ENCODE data around the gene ITGB4. TPM values are rescaled to one million over a fixed set of nuclear protein-coding genes. Genes with fewer than 3 reads are reported as not detected.

ITGB4 gene
- total RNA-seq, 1 donor from 2014 or later, result 6.6 TPM

DNA sequence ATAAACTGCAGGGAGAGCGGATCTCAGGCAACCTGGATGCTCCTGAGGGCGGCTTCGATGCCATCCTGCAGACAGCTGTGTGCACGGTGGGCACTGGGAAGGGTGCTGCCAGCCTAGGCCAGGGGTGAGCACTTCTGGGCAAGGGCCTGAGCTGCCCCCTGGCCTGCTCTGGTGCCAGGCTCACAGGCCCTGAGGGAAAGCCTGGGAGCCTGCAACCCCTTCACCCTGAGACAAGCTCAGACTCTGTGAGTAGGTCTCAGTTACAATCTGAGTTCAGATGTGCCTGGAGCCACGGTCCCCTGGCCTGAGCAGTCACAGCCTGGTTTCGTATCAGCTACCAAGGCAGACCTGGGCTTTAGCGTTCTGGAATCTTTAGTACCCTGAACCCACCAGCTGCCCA, 8.1 kb downstream of the ITGB4 start:
- H3K36me3 Mint-ChIP-seq (ENCODE audit: low read depth, unreplicated experiment), result no peaks in the 10 kb centered on the region
- no peaks in the 10 kb centered on the region for H3K9me3 Mint-ChIP-seq (ENCODE audit: unreplicated experiment)
- H3K27ac ChIP-seq (ENCODE audit: low read depth, low read length), result no peak overlapping the region
- FAIRE-seq (no peak), DNase-seq (ENCODE audit: low read depth) (no peak)
- no peaks in the 10 kb centered on the region for H4K20me1 ChIP-seq (ENCODE audit: insufficient read depth, low read length)
- TF ChIP-seq, protein P1, sequence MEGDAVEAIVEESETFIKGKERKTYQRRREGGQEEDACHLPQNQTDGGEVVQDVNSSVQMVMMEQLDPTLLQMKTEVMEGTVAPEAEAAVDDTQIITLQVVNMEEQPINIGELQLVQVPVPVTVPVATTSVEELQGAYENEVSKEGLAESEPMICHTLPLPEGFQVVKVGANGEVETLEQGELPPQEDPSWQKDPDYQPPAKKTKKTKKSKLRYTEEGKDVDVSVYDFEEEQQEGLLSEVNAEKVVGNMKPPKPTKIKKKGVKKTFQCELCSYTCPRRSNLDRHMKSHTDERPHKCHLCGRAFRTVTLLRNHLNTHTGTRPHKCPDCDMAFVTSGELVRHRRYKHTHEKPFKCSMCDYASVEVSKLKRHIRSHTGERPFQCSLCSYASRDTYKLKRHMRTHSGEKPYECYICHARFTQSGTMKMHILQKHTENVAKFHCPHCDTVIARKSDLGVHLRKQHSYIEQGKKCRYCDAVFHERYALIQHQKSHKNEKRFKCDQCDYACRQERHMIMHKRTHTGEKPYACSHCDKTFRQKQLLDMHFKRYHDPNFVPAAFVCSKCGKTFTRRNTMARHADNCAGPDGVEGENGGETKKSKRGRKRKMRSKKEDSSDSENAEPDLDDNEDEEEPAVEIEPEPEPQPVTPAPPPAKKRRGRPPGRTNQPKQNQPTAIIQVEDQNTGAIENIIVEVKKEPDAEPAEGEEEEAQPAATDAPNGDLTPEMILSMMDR (IDR thresholded peaks at IDR 0.05; ENCODE audit: insufficient read depth, low read depth, low read length), result no peak
- no peak for TF ChIP-seq EZH2 (IDR thresholded peaks at IDR 0.05; ENCODE audit: insufficient read depth, low read length)
- no peak overlapping the region for H3K27ac Mint-ChIP-seq (ENCODE audit: unreplicated experiment)
- no peak overlapping the region for H2AFZ ChIP-seq (ENCODE audit: low read depth, low read length)
- H3K36me3 ChIP-seq (ENCODE audit: insufficient read depth, low read length), result no peaks in the 10 kb centered on the region
- H3K4me1 ChIP-seq (ENCODE audit: insufficient read depth, low read length), result no peaks in the 10 kb centered on the region
- no peaks in the 10 kb centered on the region for H3K79me2 ChIP-seq (ENCODE audit: insufficient read depth, low read length)
- no peak overlapping the region for H3K4me2 ChIP-seq (ENCODE audit: low read length)
- no peaks in the 10 kb centered on the region for H3K27me3 ChIP-seq (ENCODE audit: insufficient read depth, low read length)
- H3K4me3 Mint-ChIP-seq (ENCODE audit: unreplicated experiment), result no peak overlapping the region
- H3K27me3 Mint-ChIP-seq (ENCODE audit: low read depth, unreplicated experiment), result peaks cover 9% of the 10 kb centered on the region
- no peaks in the 10 kb centered on the region for H3K4me1 Mint-ChIP-seq (ENCODE audit: low read depth, unreplicated experiment)
- H3K4me3 ChIP-seq (ENCODE audit: insufficient read depth, low read depth, low read length), result no peak overlapping the region
- H3K9ac ChIP-seq (ENCODE audit: low read length), result no peak overlapping the region
- H3K9me3 ChIP-seq (ENCODE audit: insufficient read depth, low read depth, low read length), result no peaks in the 10 kb centered on the region

DNA sequence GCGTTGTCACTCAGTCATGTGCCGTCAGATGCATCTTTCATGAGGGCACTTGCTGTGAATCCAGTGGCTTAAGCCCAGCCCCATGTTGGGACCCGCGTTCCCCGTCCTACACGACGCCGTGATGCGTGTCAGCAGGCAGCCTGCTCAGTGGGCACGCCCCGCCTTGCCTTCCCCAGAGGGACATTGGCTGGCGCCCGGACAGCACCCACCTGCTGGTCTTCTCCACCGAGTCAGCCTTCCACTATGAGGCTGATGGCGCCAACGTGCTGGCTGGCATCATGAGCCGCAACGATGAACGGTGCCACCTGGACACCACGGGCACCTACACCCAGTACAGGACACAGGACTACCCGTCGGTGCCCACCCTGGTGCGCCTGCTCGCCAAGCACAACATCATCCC, 8.8 kb downstream of the ITGB4 start:
- H3K79me2 ChIP-seq (ENCODE audit: insufficient read depth, low read length), result no peaks in the 10 kb centered on the region
- H3K4me2 ChIP-seq (ENCODE audit: low read length), result no peak overlapping the region
- no peak overlapping the region for H3K9ac ChIP-seq (ENCODE audit: low read length)
- Mint-ChIP-seq H3K27ac (ENCODE audit: unreplicated experiment) (no peak overlapping the region), H3K4me1 (ENCODE audit: low read depth, unreplicated experiment) (peaks cover 2% of the 10 kb centered on the region), H3K36me3 (ENCODE audit: low read depth, unreplicated experiment) (no peaks in the 10 kb centered on the region), H3K4me3 (ENCODE audit: unreplicated experiment) (no peak overlapping the region), H3K27me3 (ENCODE audit: low read depth, unreplicated experiment) (peaks cover 9% of the 10 kb centered on the region), H3K9me3 (ENCODE audit: unreplicated experiment) (no peaks in the 10 kb centered on the region)
- DNase-seq (ENCODE audit: low read depth) (no peak), FAIRE-seq (no peak)
- no peak overlapping the region for H3K27ac ChIP-seq (ENCODE audit: low read depth, low read length)
- H4K20me1 ChIP-seq (ENCODE audit: insufficient read depth, low read length), result no peaks in the 10 kb centered on the region
- TF ChIP-seq, protein P1 (IDR thresholded peaks at IDR 0.05; ENCODE audit: insufficient read depth, low read depth, low read length), result no peak
- TF ChIP-seq EZH2 (IDR thresholded peaks at IDR 0.05; ENCODE audit: insufficient read depth, low read length), result no peak
- no peaks in the 10 kb centered on the region for H3K9me3 ChIP-seq (ENCODE audit: insufficient read depth, low read depth, low read length)
- no peaks in the 10 kb centered on the region for H3K36me3 ChIP-seq (ENCODE audit: insufficient read depth, low read length)
- no peak overlapping the region for H3K4me3 ChIP-seq (ENCODE audit: insufficient read depth, low read depth, low read length)
- H2AFZ ChIP-seq (ENCODE audit: low read depth, low read length), result no peak overlapping the region
- no peaks in the 10 kb centered on the region for H3K27me3 ChIP-seq (ENCODE audit: insufficient read depth, low read length)
- H3K4me1 ChIP-seq (ENCODE audit: insufficient read depth, low read length), result no peaks in the 10 kb centered on the region

DNA sequence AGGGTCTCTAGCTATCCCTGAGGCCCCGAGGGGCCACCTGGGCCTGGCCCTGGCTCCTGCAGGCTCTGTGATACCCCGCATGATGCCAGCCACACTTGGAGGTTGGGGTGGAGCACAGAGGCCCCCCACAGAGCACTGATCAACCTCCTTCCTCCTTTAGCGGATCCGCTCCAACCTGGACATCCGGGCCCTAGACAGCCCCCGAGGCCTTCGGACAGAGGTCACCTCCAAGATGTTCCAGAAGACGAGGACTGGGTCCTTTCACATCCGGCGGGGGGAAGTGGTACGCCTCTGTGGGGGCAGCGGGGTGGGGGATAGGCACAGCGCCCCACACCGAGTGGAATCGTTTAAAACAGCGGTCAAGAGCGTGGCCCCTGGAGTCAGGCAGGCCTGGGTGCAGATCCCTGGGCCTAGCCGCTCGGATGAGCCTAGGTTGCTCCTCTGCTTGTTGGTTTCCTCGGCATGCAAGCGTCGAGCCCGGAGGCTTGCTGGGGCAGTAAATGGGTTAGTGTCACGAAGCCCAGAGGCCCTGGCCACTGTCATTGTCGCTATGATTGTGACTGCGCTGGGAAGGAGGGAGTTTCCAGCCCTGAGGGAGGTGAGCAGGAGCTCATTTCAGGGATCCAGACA, 9.9 kb downstream of the ITGB4 start:
- Histone ChIP-seq H3K36me3 (ENCODE audit: insufficient read depth, low read length) (no peaks in the 10 kb centered on the region), H3K4me1 (ENCODE audit: insufficient read depth, low read length) (no peaks in the 10 kb centered on the region), H4K20me1 (ENCODE audit: insufficient read depth, low read length) (no peaks in the 10 kb centered on the region), H3K9ac (ENCODE audit: low read length) (no peak overlapping the region), H3K4me3 (ENCODE audit: insufficient read depth, low read depth, low read length) (no peak overlapping the region), H3K4me2 (ENCODE audit: low read length) (no peak overlapping the region), H3K27ac (ENCODE audit: low read depth, low read length) (no peak overlapping the region), H3K27me3 (ENCODE audit: insufficient read depth, low read length) (no peaks in the 10 kb centered on the region), H2AFZ (ENCODE audit: low read depth, low read length) (no peak overlapping the region), H3K79me2 (ENCODE audit: insufficient read depth, low read length) (no peaks in the 10 kb centered on the region), H3K9me3 (ENCODE audit: insufficient read depth, low read depth, low read length) (no peaks in the 10 kb centered on the region)
- no peaks in the 10 kb centered on the region for H3K36me3 Mint-ChIP-seq (ENCODE audit: low read depth, unreplicated experiment)
- no peaks in the 10 kb centered on the region for H3K9me3 Mint-ChIP-seq (ENCODE audit: unreplicated experiment)
- no peak overlapping the region for H3K4me3 Mint-ChIP-seq (ENCODE audit: unreplicated experiment)
- H3K4me1 Mint-ChIP-seq (ENCODE audit: low read depth, unreplicated experiment), result peaks cover 2% of the 10 kb centered on the region
- peaks cover 15% of the 10 kb centered on the region for H3K27me3 Mint-ChIP-seq (ENCODE audit: low read depth, unreplicated experiment)
- no peak overlapping the region for H3K27ac Mint-ChIP-seq (ENCODE audit: unreplicated experiment)
- no peak for TF ChIP-seq EZH2 (IDR thresholded peaks at IDR 0.05; ENCODE audit: insufficient read depth, low read length)
- TF ChIP-seq, protein P1 (IDR thresholded peaks at IDR 0.05; ENCODE audit: insufficient read depth, low read depth, low read length), result no peak
- DNase-seq (ENCODE audit: low read depth) (no peak), FAIRE-seq (no peak)
